NCI-H345 treated with DMSO at 0.1 percent for 48 hours (cell line): ENCODE measurements around the gene ATP6V0E1.

ENCODE experiments used
- DNase-seq: peaks from one replicate; lab custom pipeline; 2025; ENCODE audit not compliant: unreplicated experiment; lab: John Stamatoyannopoulos, UW

The ATP6V0E1 gene

DNA sequence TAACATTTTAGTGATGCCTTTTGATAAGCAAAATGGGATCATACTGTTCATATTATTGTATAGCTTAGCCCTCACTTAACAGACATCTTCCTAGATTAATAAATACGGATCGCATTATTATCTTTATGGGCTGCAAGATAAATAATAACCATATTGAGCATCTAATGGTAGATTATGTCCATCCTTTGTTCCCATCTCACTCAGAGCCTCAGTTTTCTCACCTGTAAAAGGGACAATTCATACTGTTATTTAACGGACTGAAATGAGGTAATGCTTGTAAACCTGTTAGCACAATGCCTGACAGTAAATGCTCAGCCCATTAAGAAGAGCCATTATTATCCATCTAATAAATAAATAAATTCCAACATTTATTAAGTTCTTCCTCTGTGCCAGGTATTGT lies 27.3 kb upstream of the ATP6V0E1 start:
- DNase-seq: no peak

DNA sequence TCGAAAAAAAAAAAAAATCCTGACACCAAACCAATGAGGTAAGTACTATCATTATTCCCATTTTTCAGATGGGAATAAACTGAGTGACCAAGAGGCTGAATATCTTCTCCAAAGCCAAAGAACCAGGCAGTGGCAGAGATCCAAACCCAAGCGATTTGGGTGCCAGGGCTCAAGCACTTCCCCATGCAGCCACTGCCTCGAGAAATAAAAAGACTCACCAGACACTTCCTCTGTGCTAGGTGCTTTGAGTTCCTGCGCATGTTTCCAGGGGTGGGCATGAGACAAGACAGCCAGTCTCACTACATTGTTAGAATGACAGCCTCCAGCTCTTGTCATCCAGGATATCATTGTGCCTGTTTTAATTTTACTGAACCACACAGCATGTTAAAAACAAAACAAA lies 26.6 kb upstream of the ATP6V0E1 start:
- DNase-seq: no peak

DNA sequence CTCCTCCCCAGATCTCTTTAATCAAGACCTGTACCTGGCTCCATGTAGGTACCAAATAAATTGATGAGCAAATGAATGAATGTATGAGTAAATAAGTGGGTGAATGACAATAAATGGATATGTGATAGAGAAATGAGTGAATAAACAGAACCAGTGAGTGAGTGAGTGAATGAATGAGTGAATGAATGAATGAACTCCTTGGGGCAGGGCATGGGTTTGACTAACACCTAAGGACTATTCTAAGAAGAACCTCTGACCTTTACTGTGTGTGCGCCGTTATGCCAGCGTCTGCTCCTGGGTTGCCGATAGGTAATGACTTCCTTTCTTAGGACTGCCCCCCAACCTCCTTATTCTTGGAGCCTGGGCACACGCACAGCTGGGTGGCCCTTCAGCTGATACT lies 26.1 kb upstream of the ATP6V0E1 start:
- DNase-seq: no peak

DNA sequence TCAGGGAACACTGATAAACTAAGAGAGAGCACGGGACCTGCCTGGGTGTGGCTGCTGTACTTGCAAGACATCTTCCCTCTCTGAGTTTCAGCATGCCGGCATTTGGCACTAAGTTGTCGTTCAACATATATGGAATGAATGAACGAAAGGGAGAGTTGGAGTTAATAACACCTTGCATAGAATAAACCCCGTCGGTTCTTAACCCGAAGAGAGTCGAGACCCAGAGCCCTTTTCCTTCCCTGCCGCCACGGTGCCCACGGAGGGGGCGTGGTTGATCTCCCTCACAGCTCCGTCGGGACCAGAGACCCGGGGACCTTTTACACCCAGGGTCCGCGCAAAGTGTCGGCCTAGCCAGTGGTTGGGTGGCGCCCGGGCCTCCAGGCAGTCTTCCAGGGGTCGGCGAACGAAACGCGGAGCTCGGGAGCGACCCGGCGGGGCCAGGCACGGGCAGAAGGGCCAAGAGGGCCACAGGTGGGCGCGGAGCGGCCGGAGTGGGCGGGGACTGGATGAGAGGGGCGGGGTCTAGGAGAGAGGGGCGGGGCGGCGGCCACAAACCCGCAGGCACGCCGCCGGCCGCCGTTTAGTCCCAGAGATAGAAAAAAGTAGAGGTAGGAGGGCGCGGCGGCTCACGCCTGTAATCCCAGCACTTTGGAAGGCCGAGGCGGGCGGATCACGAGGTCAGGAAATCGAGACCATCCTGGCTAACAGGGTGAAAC lies 25.1 kb upstream of the ATP6V0E1 start:
- peak; percentile 41 for DNase-seq

DNA sequence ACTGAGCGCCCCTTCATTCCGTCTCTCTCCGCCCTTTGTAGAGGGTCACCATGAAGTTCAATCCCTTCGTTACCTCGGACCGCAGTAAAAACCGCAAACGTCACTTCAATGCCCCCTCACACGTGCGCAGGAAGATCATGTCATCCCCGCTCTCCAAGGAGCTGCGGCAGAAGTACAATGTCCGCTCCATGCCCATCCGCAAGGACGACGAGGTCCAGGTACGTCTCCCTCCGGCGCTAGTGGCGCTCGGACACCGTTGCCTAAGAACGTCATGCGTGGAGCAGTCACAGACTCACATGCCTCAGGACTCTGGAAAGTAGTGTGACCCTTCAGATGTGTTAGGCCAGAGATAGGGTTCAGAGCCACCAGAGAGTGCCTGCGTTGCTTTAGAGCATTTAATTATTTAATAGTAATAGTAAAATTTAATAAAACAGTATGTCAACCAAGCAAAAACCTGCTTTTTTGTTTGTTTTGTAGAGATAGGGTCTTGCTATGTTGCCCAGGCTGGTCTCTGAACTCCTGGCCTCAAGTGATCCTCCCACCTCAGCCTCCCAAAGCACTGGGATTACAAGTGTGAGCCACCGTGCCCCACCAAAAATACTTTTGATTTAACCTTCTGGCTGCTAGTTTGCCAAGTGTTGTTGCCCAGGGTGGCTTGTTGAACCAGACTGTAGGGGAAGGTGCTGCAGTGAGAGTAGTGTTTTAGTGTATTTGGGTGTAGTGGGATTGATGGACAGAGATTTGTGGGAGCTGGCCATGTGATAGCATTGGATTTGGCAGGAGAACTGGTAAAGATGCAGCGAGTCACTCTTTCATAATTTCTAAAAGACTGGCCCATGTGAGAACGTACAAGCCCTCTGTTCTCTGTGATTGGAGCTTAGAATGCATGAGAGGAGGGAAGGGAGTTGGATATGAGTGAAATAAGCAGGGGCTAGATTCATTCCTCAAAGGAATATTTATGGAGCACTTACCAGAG lies 23.5 kb upstream of the ATP6V0E1 start:
- no peak for DNase-seq

DNA sequence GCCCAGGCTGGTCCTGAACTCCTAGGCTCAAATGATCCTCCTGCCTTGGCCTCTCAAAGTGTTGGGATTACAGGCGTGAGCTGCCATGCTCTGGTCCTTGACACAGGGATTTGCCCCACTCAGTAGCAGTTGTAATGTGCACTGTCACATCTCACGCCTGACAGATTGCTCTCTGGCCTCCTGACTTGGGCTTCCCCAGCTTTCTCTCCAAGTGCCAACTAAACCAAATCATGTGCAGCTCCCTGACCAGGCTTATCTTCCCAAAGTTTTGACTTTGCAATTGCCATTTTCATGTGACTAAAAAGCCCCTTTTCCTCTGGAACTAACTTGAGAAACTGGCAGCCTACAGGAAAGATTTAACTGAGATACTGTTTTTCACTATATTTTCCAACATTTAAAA lies 13.7 kb upstream of the ATP6V0E1 start:
- DNase-seq: no peak

DNA sequence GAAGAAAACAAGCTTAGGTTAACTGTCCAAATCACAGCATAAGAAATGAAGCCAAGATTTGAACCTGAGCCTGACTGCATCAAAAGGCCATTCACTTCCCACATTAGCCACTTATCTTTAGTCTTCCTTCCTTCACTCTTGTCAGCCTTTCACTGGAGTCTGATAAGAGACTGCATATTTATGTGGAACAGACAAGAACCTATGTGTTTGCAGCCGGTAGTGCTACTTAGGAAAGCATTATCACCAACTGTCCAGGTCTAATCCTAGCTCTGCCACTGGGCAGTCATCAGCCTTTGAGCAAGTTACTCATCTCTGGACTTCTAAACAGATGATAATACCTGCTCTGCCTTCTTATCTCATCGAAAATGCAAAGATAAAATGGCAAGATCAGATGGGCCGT lies 12.1 kb upstream of the ATP6V0E1 start:
- DNase-seq: no peak

DNA sequence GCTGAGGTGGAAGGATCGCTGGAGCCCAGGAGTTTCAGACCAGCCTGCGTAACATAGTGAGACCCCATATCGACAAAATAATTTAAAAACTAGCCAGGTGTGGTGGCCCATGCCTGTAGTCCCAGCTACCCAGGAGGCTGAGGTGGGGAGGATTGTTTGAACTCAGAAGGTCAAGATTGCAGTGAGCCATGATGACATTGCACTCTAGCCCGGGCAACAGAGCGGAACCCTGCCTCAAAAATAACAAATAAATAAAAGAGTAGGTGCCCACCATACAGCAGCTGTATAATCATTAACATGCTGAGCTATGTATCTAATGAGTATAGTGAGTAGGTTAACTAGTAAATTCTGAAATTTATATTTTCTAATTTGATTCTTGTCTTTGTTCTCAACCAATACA lies 11.0 kb upstream of the ATP6V0E1 start:
- no peak for DNase-seq

DNA sequence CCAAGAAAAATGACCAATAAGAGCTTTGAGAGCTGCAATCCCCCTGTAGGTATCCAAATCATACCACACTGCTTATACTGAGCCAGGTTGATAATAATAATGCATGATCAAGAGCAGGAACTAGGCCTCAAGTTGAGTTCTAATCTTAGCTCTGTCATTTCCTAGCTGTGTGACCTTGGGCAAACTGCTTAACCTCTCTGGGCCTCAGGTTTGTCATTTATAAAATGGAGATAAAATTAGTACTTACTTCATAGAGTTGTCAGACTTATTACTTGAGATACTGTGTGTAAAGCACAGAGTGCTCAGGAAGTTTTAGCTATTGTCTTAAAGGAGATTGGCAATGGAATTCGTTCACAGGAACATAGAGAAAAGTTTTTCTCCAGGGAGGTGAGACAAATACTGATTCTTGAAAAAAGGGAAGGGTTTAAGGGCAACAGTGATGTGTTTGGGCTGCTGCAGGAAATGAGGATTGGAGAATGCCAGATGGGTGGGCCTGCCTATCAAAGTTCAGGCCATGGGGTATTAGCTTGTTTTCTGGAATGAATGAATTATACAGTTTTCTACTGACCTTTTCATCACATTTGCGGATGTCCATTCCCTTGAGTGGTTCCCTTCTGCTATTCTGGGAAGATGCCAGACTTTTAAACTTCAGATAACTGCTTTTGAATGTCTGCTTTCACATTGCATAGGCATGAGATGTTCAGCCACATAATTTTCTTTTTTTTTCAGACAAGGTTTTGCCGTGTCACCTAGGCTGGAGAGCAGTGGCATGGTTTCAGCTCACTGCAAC lies 10.2 kb upstream of the ATP6V0E1 start:
- DNase-seq: no peak

DNA sequence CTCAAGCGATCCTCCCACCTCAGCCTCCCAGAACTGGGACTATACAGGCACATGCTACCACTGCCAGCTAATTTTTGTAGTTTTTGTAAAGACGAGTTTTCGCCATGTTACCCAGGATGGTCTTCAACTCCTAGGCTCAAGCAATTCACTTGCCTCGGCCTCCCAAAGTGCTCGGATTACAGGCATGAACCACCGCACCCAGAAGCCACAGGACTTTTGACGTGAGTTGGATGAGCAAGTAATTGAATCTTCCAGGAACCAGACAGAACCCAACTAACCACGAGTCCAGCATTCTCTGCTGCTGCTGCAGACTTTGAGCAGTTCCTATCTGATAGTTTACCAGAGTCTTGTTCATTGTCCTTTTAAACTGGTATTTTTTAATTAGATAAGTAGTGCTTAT lies 9.6 kb upstream of the ATP6V0E1 start:
- no peak for DNase-seq

DNA sequence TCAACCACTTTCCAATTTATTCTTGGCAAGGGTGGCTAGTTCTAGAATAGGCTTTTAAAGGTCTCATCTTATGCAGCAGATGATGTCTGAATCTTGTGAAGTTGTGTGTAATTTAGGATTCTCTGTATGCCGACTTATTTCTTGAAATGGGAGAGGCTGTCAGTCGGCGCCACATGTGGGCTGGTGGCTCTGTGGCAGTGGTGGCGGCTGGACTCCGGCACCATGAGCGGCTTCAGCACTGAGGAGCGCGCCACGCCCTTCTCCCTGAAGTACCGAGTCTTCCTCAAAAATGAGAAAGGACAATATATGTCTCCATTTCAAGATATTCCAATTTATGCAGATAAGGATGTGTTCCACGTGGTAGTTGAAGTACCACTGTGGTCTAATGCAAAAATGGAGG lies 8.3 kb upstream of the ATP6V0E1 start:
- DNase-seq: no peak

DNA sequence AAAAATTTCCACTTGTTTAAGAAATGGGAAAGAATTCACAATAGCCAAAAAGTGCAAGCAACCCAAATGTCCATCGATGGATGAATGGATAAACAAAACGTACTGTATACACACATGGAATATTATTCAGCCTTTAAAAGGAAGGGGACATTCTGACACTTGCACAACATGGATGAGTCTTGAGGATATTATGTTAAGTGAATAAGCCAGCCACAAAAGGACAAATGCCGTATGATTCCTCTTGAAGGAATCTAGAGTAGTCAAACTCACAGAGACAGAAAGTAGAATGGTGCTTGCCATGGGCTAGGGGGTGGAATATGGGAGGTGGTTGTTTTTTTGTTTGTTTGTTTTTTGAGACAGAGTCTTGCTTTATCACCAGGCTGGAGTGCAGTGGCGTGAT lies 3.8 kb upstream of the ATP6V0E1 start:
- DNase-seq: no peak

DNA sequence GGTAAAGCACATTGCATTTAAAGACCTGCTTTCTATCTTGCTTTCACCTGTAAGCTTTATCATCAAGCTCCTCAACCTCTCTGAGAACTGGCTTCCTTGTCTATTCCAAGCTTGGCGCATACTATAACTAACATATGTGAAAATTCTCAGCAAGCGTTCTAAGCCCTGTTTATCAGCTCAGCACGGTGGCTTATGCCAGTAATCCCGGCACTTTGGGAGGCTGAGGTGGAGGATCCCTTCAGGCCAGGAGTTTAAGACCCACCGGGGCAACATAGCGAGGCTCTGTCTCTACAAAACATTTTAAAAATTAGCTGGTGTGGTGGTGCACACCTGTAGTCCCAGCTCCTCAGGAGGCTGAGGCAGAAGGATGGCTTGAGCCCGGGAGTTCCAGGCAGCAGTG lies 1.6 kb upstream of the ATP6V0E1 start:
- DNase-seq: no peak

DNA sequence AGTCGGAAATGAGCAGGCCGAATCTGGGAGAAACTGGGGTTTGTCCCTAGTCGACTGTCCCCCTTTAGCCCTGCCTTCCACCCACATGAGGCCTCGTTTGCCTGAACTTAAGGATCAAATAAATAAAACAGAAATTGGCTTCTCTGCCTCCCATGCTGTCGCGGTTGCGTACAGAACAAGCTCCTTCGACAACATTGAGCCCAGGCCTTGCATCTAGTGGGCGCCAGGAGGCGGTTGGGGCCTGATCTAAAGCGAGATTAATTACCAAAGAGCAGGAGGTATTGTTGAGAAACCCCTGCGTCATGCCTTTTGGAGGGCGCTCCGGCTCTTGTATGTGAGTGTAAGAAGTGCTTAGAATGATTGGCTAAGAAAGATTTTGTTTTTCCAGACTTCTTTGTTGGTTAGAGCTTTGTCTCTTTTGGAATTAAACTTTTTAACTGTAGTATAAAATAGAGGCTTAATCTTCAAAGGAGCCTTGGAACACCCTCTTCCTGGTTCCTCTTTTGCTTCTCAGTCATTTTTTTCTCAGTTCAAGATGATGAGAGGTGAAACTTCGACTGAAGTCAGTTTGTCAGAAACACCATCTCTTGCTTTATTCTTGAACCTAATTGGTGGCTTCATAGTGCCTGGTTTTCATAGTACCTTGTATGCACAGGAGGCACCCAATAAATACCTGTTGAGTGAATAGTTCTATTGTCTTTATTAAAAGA lies 828 bp downstream of the ATP6V0E1 start:
- peak; percentile 17 for DNase-seq

DNA sequence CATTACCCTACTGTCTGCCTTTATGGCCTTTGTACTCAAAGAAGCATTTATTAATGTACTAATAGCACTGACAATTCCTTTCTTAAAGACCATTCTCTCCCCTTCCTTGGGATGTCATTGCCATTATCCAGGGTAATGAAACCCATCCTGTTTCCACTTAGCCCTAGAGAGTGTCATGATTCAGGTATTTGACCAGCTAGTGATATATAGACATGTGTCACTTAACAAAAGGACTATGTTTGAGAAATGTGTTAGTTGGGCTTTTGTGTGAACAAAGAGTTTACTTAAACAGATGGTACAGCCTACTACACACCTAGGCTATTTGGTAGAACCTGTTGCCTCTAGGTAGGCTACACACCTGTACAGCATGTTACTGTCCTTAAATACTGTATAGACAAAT lies 2.0 kb downstream of the ATP6V0E1 start:
- DNase-seq: no peak

DNA sequence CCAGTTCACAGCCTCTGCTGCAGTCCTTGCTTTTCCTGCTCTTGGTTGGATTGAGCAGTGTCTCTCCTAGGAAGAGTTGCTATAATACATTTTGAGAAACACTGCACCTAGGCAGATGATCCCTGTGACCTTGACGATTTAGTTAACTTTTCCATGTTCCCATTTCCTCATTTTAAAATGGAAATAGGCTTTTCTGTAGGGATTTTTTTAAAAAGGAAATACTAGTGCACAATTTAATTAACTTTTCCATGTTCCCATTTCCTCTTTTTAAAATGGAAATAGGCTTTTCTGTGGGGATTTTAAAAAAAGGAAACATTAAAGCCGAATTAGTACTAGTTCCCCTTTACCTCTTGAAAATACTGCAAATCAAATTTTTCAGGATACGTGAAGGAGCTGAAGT lies 4.7 kb downstream of the ATP6V0E1 start:
- DNase-seq: no peak

DNA sequence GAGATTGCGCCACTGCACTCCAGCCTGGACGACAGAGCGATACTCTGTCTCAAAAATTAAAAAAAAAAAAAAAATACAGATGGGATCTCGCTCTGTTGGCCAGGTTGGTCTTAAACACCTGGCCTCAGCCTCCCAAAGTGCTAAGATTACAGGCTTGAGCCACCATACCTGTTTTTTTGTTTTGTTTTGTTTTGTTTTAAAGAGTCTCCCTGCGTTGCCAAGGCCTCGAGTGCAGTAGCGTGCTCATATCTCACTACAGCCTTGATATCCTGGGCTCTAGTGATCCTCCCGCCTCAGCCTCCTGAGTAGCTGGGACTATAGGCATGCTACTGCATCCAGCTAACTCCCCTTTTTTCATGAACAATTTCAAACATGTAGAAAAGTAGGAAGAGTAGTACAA lies 7.2 kb downstream of the ATP6V0E1 start:
- DNase-seq: no peak

DNA sequence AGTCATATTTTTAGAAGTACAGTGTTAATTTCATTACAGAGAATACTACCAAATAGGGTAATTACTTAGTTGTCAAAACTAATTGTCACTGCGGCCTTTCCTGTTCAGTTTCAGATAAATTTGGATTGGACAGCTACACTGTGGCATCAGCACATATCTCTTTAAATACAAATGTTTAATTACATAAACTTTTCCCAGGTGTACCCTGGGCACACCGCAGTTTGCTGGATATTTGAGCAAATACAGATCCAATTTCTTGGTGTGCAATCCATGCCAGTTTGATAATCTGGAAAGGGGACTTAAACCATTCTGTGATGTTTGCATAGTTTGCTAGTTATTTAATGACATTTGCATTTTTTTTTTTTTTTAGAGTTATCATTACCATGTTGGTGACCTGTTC lies 10.8 kb downstream of the ATP6V0E1 start:
- no peak for DNase-seq

DNA sequence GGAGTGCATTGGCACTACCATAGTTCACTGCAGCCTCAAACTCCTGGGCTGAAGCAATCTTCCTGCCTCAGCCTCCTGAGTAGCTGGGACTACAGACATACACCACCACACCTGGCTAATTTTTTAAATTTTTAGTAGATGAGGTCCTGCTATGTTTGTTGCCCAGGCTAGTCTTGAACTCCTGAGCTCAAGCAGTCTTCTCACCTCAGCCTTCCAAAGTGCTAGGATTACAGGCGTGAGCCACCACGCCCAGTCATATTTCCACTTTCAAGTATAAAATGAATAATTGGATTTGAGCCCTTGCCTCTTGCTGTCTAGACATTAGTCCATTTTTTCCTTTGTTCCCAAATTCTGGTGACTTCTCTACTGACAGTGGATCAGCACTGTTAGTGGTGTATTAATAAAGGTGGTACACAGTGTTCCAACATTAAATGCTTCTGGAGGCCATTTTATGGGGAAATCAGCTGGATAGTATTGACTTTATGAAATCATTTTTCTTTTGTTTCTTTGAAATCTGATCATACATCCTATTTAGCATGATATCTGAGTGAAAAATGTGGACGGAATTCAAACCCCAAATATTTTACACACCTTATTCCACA lies 15.9 kb downstream of the ATP6V0E1 start:
- DNase-seq: no peak

DNA sequence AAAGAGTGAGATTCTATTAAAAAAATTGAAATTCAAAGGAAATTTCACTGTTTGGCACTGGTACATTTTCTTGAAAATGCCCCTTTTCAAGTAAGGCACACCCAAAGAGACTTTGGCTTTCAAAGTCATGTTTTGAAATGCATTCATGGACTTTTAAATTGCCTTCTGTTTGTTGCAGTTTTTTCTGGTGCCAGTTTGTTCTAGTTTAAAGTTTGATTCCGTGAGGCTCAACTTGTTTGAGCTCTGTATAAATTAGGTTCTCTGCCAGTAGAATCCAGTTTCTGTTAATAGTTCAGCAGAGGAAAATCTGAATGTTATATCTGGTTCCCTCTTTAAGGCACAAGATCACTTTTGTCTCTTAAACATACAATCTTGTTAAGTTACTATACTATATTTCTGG lies 16.4 kb downstream of the ATP6V0E1 start:
- DNase-seq: no peak
